ENCODE data around the gene P2RX6. TPM values are rescaled to one million over a fixed set of nuclear protein-coding genes. Genes with fewer than 3 reads are reported as not detected.

P2RX6 gene
- total and polyA plus RNA-seq, 2 donors (not counting 3 experiments of a cell fraction or from before 2014, with no cell fraction given) = 0.06 TPM; not detected in 1

- intact Hi-C loops (cut with micrococcal nuclease) (no loop called here), dilution Hi-C loops (cut with MboI; ENCODE audit: extremely low pct_ligation_motif_present, low sequenced_read_pairs) (no loop called here)
- ChIA-PET CTCF (interaction anchor here (1.4 to 2.8 kb wide), 3 partner anchors 8 to 88 kb away, joined by 5 to 13 read pairs (median 6); partner anchors contain the start of gene LZTR1), POLR2A (no interaction called here)
- Histone ChIP-seq H3K4me3 (replicated peaks in 1 of 3; ENCODE audit: insufficient read depth in 1 of 3, low read depth in 1 of 3, low read length in 3 of 3) (no peak overlapping the region), H2AFZ (ENCODE audit: low read depth, low read length) (no peak overlapping the region), H3K36me3 (ENCODE audit: control insufficient read depth in 2 of 2, extremely low read depth in 1 of 2, insufficient read depth in 2 of 2, low read length in 2 of 2) (no peaks in the 10 kb centered on the region), H3K4me2 (ENCODE audit: insufficient read depth, low read length) (no peak overlapping the region), H3K9ac (replicated peaks; ENCODE audit: extremely low read depth, insufficient read depth, low read length) (no peak overlapping the region), H3K9me1 (replicated peaks; ENCODE audit: control insufficient read depth, extremely low read depth, insufficient read depth, low read length) (no peaks in the 10 kb centered on the region), H3K79me2 (ENCODE audit: control insufficient read depth, insufficient read depth, low read length) (no peaks in the 10 kb centered on the region), H3K27me3 (ENCODE audit: control insufficient read depth in 2 of 2, insufficient read depth in 2 of 2, low read length in 2 of 2) (no peaks in the 10 kb centered on the region), H3K4me1 (ENCODE audit: control insufficient read depth, extremely low read depth, insufficient read depth, low read length) (peaks cover 2% of the 10 kb centered on the region), H3K27ac (ENCODE audit: insufficient read depth, low read depth, low read length) (no peak overlapping the region), H3K9me3 (replicated peaks; ENCODE audit: control insufficient read depth, insufficient read depth, low read length) (peaks cover 3% of the 10 kb centered on the region), H4K20me1 (replicated peaks; ENCODE audit: control insufficient read depth, extremely low read depth, insufficient read depth, low read length) (no peaks in the 10 kb centered on the region)
- TF ChIP-seq MYC (IDR thresholded peaks at IDR 0.05; ENCODE audit: low read depth, low read length) (no peak), EZH2 (IDR thresholded peaks at IDR 0.05; ENCODE audit: borderline replicate concordance, low read depth, low read length, severe bottlenecking) (no peak), MAX (IDR thresholded peaks at IDR 0.05; ENCODE audit: insufficient read depth, insufficient read length) (no peak), POLR2AphosphoS5 (IDR thresholded peaks at IDR 0.05; ENCODE audit: insufficient read depth, low read depth, low read length) (no peak), CTCF (IDR thresholded peaks at IDR 0.05; ENCODE audit: extremely low read depth in 1 of 2, insufficient read depth in 1 of 2, low read depth in 1 of 2, low read length in 2 of 2) (no peak), JUN (IDR thresholded peaks at IDR 0.05; ENCODE audit: borderline replicate concordance, insufficient read depth, insufficient read length, low read depth) (no peak), GATA2 (IDR thresholded peaks at IDR 0.05; ENCODE audit: insufficient read depth, insufficient read length, low read depth, low read length) (no peak), POLR2A (IDR thresholded peaks at IDR 0.05; ENCODE audit: low read depth, low read length) (no peak), FOS (IDR thresholded peaks at IDR 0.05; ENCODE audit: borderline replicate concordance, insufficient read depth, low read length) (no peak)
- BruUV-seq (replicated peaks) = no TSS peak
- FAIRE-seq (no peak), DNase-seq (ENCODE audit: low read depth, low spot score) (no peak)
Observed at GRCh38 chr22:20973634-20974286, 41.2 kb upstream of the P2RX6 start.

Data from endothelial cell of umbilical vein (primary cell).